Suppressor macrophage treated with lipopolysaccharide for 1 hour (primary cell): ENCODE measurements around the gene CEP89.
"Not testable (repeated sequence)": the region's sequence is repeated elsewhere in the genome, so short reads cannot be mapped to it uniquely, and the experiment has no call there.

Experiments used
- DNase-seq, 3 donors: peaks; one replicate each; pipeline ENCODE4 v3.0.0-alpha.2; 2020 to 2022

The CEP89 gene

GRCh38 chr19:32945260-32945659 lies 26.5 kb downstream of the CEP89 start:
- DNase-seq: no peak

GRCh38 chr19:32941273-32941672 lies 30.5 kb downstream of the CEP89 start:
- DNase-seq: not testable (repeated sequence)

GRCh38 chr19:32936065-32936464 lies 35.7 kb downstream of the CEP89 start:
- DNase-seq: no peak

GRCh38 chr19:32935629-32936028 lies 36.1 kb downstream of the CEP89 start:
- DNase-seq: no peak

GRCh38 chr19:32933571-32933970 lies 38.2 kb downstream of the CEP89 start:
- no peak for DNase-seq

GRCh38 chr19:32930567-32930966 lies 41.2 kb downstream of the CEP89 start:
- no peak for DNase-seq

GRCh38 chr19:32928806-32929205 lies 43.0 kb downstream of the CEP89 start:
- no peak for DNase-seq

- no peak for DNase-seq
Observed at GRCh38 chr19:32924200-32924599, 47.6 kb downstream of the CEP89 start.

- DNase-seq: no peak
Observed at GRCh38 chr19:32921624-32922023, 50.1 kb downstream of the CEP89 start.

- DNase-seq: no peak
Observed at GRCh38 chr19:32919365-32919764, 52.4 kb downstream of the CEP89 start.

GRCh38 chr19:32917616-32917996 lies 54.2 kb downstream of the CEP89 start:
- DNase-seq: no peak

GRCh38 chr19:32916969-32917615 lies 54.7 kb downstream of the CEP89 start:
- no peak for DNase-seq

GRCh38 chr19:32914879-32915660 lies 56.7 kb downstream of the CEP89 start:
- no peak for DNase-seq

GRCh38 chr19:32911467-32911866 lies 60.3 kb downstream of the CEP89 start:
- DNase-seq: no peak

GRCh38 chr19:32910874-32911273 lies 60.9 kb downstream of the CEP89 start:
- no peak for DNase-seq

GRCh38 chr19:32910094-32910493 lies 61.7 kb downstream of the CEP89 start:
- DNase-seq: no peak

GRCh38 chr19:32909257-32909656 lies 62.5 kb downstream of the CEP89 start:
- DNase-seq: peak; percentile 11 to 29 (median 23)

- no peak for DNase-seq
Observed at GRCh38 chr19:32908641-32909190, 63.0 kb downstream of the CEP89 start.

GRCh38 chr19:32902448-32902847 lies 69.3 kb downstream of the CEP89 start:
- DNase-seq: no peak

- no peak for DNase-seq
Observed at GRCh38 chr19:32901504-32902161, 70.1 kb downstream of the CEP89 start.

- no peak for DNase-seq
Observed at GRCh38 chr19:32896516-32897214, 75.1 kb downstream of the CEP89 start.

GRCh38 chr19:32895384-32895783 lies 76.4 kb downstream of the CEP89 start:
- DNase-seq: no peak

- DNase-seq: no peak
Observed at GRCh38 chr19:32891609-32892008, 80.1 kb downstream of the CEP89 start.
